ENCODE results near the gene FGF11. TPM values are rescaled to one million over a fixed set of nuclear protein-coding genes. Genes with fewer than 3 reads are reported as not detected.
A peak's percentile ranks its signal among the peaks of the same experiment; 100 is the strongest.

FGF11 gene
- total and polyA plus RNA-seq, 12 donors = 10.2 to 76.7 (median 22.2) TPM

DNA sequence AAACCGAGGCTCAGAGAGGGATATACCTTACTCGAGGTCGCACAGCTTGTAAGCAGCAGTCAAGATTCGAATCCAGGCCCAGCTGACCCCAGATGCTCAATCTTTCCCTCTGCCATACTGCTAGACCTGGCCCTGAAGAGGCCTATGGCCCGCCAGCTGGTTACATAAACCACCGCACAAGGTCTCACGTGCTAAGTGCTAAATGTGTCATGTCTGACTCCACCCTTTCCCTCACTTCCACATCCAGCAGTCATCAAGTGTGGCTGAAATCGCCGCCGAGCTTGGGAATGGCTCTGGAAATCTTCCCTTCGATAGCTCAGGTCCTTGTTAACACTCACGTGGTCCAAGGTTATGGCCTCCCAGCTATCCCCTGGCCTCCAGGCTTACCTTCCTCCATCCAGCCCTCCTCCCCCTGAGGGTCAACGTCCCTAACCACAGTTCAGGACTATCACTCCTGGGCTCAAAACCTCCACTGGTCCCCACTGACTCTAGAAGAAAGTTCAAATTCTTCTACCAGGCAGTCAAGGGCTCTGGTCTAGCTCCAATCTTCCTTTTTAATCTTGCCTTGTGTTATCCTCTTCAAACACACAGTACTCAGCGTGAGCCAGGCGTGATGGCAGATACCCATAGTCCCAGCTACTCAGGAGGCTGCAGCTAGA is 36.6 kb downstream of the FGF11 start:
- Histone ChIP-seq H3K4me3 (no peak overlapping the region), H3K27ac (peak overlapping the region; percentile 87 to 100 (median 99))
- intact Hi-C loops (cut with DNase I) = loop anchor here in 1 of 2 donors (5.0 kb wide), 1 partner anchor 39 kb away; the partner anchor contains the start of genes FGF11 and TMEM102

DNA sequence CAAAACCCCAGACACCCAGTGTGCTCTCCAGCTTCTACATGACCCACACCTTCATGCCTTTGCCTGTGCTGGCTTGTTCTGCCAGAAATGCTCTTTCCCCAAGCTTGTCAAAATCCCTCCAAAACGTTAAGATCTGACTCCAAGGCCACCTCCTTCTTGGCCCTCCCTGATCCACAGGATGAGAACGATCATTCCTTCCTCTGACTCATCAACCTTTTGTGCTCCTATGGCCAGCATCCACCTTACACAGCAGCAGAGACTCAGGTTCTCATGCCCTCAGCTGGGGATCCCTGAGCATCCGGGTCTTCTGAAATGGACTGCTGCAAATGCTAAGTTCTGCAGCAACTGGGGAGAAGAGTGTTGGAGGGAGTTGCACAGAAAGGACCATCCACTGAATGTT is 37.2 kb downstream of the FGF11 start:
- TF ChIP-seq, protein P1, sequence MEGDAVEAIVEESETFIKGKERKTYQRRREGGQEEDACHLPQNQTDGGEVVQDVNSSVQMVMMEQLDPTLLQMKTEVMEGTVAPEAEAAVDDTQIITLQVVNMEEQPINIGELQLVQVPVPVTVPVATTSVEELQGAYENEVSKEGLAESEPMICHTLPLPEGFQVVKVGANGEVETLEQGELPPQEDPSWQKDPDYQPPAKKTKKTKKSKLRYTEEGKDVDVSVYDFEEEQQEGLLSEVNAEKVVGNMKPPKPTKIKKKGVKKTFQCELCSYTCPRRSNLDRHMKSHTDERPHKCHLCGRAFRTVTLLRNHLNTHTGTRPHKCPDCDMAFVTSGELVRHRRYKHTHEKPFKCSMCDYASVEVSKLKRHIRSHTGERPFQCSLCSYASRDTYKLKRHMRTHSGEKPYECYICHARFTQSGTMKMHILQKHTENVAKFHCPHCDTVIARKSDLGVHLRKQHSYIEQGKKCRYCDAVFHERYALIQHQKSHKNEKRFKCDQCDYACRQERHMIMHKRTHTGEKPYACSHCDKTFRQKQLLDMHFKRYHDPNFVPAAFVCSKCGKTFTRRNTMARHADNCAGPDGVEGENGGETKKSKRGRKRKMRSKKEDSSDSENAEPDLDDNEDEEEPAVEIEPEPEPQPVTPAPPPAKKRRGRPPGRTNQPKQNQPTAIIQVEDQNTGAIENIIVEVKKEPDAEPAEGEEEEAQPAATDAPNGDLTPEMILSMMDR (IDR thresholded peaks at IDR 0.05) = no peak
- TF ChIP-seq POLR2A (IDR thresholded peaks at IDR 0.05) = no peak
- no peaks in the 10 kb centered on the region for H3K27me3 ChIP-seq
- peak overlapping the region; percentile 87 to 100 (median 99) for H3K27ac ChIP-seq
- DNase-seq = peak in 3 of 7 donors; percentile 30 to 53 (median 41)
- peaks cover 42 to 53% of the 10 kb centered on the region in 2 donors for H3K4me1 ChIP-seq (replicated peaks in 1 of 2)
- 3 to 20% (median 8%) methylated on average over 3 of the region's 3 CpGs for WGBS, 4 donors
- H3K4me3 ChIP-seq = no peak overlapping the region
- intact Hi-C loops (cut with DNase I) = loop anchor here in 1 of 2 donors (5.0 kb wide), 1 partner anchor 39 kb away; the partner anchor contains the start of genes FGF11 and TMEM102
- no peaks in the 10 kb centered on the region for H3K9me3 ChIP-seq (replicated peaks in 1 of 3)
- H3K36me3 ChIP-seq (replicated peaks in 1 of 2) = no peaks in the 10 kb centered on the region

More for the DNA sequence above, 36.6 kb downstream of the FGF11 start:
- Histone ChIP-seq H3K36me3 (replicated peaks in 1 of 2) (no peaks in the 10 kb centered on the region), H3K9me3 (replicated peaks in 1 of 3) (no peaks in the 10 kb centered on the region), H3K27me3 (no peaks in the 10 kb centered on the region), H3K4me1 (replicated peaks in 1 of 2) (peaks cover 46 to 58% of the 10 kb centered on the region in 2 donors)
- peak; percentile 66 to 84 (median 76) for DNase-seq
- 33 to 45% (median 44%) methylated on average over 15 of the region's 15 CpGs for WGBS, 4 donors
- peak in 1 of 2 donors; percentile 47 for TF ChIP-seq POLR2A (IDR thresholded peaks at IDR 0.05)
- TF ChIP-seq, protein P1 (IDR thresholded peaks at IDR 0.05) = no peak

DNA sequence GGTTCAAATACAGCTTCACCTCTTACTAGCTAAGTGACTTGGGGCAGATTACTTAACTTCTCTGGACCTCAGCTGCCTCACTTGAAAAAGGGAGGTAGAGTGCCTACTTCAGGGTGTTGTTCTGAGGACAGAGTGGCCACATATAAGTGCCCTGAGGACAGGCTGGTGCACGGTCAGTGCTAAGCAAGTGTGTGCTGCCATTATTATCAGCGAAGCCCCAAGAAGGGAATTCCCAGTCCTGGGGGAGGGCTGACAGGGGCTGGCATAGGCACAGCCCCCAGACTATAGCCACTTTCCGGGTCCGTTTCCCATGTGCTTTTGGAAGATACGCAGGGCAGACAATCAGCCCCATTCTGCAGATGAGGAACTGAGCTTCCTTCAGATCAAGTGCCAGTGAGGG is 37.6 kb downstream of the FGF11 start:
- H3K9me3 ChIP-seq (replicated peaks in 1 of 3) = no peaks in the 10 kb centered on the region
- 69 to 100% (median 87%) methylated on average over 2 to 5 of the region's 5 CpGs for WGBS, 4 donors
- no peak for TF ChIP-seq POLR2A (IDR thresholded peaks at IDR 0.05)
- TF ChIP-seq, protein P1 (IDR thresholded peaks at IDR 0.05) = no peak
- H3K4me3 ChIP-seq = peak overlapping the region in 1 of 4 donors; percentile 88
- no peaks in the 10 kb centered on the region for H3K27me3 ChIP-seq
- H3K36me3 ChIP-seq (replicated peaks in 1 of 2) = no peaks in the 10 kb centered on the region
- peak overlapping the region; percentile 87 to 100 (median 99) for H3K27ac ChIP-seq
- peak in 1 of 7 donors; percentile 29 for DNase-seq
- intact Hi-C loops (cut with DNase I) = loop anchor here in 1 of 2 donors (5.0 kb wide), 1 partner anchor 40 kb away; the partner anchor contains the start of genes FGF11 and TMEM102
- peaks cover 42 to 49% of the 10 kb centered on the region in 2 donors for H3K4me1 ChIP-seq (replicated peaks in 1 of 2)

DNA sequence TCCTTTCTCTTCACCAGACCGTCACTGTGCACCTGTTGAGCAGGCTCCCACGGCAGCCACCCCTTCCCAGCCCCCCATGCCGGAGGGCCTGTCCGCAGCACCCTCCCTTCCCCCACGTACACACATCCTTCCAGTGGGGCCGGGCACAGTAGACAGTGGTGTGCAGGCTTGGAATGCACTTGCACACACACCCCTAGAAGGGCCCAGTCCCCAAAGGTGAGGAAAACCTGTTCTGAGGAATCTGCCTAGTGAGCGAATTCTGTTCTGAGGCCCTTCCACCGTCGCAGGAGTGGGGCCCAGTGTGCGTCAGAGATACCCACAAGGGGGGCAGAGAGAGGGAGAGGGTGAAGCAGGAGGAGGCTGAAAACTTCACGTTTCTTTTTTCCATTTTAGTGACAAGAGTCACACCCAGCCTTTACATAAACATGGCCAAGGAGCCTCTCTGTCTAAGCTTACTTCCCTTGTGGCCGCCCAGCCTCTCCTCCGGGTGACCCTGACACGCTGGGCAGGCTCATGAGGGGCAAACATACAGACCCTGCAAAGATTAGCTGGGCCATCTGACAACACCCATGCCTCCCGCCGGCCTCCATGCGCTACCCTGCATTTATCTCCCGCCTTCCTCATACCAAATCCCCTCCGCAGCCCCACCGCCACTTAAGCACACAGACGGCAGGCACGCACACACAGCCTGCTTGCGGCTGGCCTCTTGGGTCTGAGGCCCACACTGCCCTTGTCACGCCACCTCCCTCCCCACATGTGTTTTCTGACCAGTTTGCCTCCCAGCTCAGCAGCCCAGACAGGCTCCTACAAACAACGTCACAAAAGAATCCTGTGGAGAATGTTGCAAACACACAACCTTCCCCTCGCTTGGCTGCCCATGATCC is 38.3 kb downstream of the FGF11 start:
- H3K4me3 ChIP-seq = peak overlapping the region in 3 of 4 donors; percentile 76 to 99 (median 88)
- H3K9me3 ChIP-seq (replicated peaks in 1 of 3) = no peaks in the 10 kb centered on the region
- peak overlapping the region; percentile 87 to 100 (median 99) for H3K27ac ChIP-seq
- H3K36me3 ChIP-seq (replicated peaks in 1 of 2) = no peaks in the 10 kb centered on the region
- H3K27me3 ChIP-seq = no peaks in the 10 kb centered on the region
- WGBS, 4 donors = 11 to 22% (median 15%) methylated on average over 19 to 26 of the region's 26 CpGs
- intact Hi-C loops (cut with DNase I) = loop anchor here in 1 of 2 donors (5.0 kb wide), 1 partner anchor 40 kb away; the partner anchor contains the start of genes FGF11 and TMEM102
- DNase-seq = peak in 6 of 7 donors; percentile 72 to 85 (median 78)
- peaks cover 42 to 48% of the 10 kb centered on the region in 2 donors for H3K4me1 ChIP-seq (replicated peaks in 1 of 2)
- peak; percentile 40 to 85 for TF ChIP-seq POLR2A (IDR thresholded peaks at IDR 0.05)
- TF ChIP-seq, protein P1 (IDR thresholded peaks at IDR 0.05) = no peak

Data from adrenal gland (tissue), 12 donors.